Stimulated activated naive B cell treated with anti-CD40 and anti-IgM and Interleukin-4, amounts not matched to agents 10 μg/mL and 1 μg/mL and 100 μg/mL, for 72 hours (primary cell): ENCODE results near the gene LTBP1.
"Not testable (repeated sequence)": the region's sequence is repeated elsewhere in the genome, so short reads cannot be mapped to it uniquely, and the experiment has no call there.

ENCODE experiments used
- ATAC-seq, 2 donors: fragments of 150-1000 bp; cut with Tn5 transposase; replicated peaks; 2 replicates each; pipeline ENCODE4 v1.10.0; 2021; ENCODE audit warnings: moderate library complexity in 1 of 2
- DNase-seq: peaks from one replicate; pipeline ENCODE4 v3.0.0; 2021
- H3K27ac Mint-ChIP-seq: one replicate; pipeline ENCODE4 v1.8.0; 2022; ENCODE audit warnings: mild to moderate bottlenecking, mixed read lengths
- H3K27me3 Mint-ChIP-seq, 2 donors: one replicate each; pipeline ENCODE4 v1.8.0; 2022; ENCODE audit warnings: mixed read lengths in 2 of 2
- H3K36me3 Mint-ChIP-seq, 2 donors: one replicate each; pipeline ENCODE4 v1.8.0; 2022; ENCODE audit warnings: mixed read lengths in 2 of 2, mild to moderate bottlenecking in 1 of 2
- H3K4me1 Mint-ChIP-seq, 2 donors: one replicate each; pipeline ENCODE4 v1.8.0; 2022; ENCODE audit warnings: mixed read lengths in 2 of 2, mild to moderate bottlenecking in 1 of 2
- H3K4me3 Mint-ChIP-seq, 2 donors: one replicate each; pipeline ENCODE4 v1.8.0; 2022; ENCODE audit warnings: mild to moderate bottlenecking in 2 of 2, mixed read lengths in 2 of 2, moderate library complexity in 1 of 2
- H3K9me3 Mint-ChIP-seq, 2 donors: one replicate each; pipeline ENCODE4 v1.8.0; 2022; ENCODE audit warnings: mixed read lengths in 2 of 2, mild to moderate bottlenecking in 1 of 2

LTBP1 gene

DNA sequence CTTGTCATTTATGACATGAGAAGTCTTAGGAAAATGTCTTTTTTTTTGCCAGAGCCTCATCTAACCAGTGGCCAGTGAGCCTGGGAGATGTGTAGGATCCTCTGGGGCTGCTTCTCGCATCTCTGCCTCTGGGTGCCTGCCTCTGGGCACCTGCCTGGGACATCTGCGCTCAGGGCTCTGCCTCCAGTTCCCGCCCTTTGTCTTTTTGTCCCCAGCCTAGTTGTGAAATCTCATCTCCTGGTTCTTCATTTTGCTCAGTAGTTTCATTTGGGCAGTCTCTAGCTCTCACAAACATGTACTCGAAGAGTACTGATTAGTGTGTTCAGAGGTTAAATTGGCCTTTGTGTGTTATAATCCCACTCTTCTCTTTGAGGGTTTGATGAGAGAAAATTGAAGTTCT, 92.0 kb downstream of the LTBP1 start:
- H3K27ac Mint-ChIP-seq = no peak overlapping the region
- no peaks in the 10 kb centered on the region for H3K4me1 Mint-ChIP-seq
- no peak overlapping the region for H3K4me3 Mint-ChIP-seq
- no peak for ATAC-seq
- H3K36me3 Mint-ChIP-seq = no peaks in the 10 kb centered on the region
- DNase-seq = no peak
- peaks cover 0 to 4% of the 10 kb centered on the region in 2 donors for H3K9me3 Mint-ChIP-seq
- H3K27me3 Mint-ChIP-seq = peaks cover 0 to 11% of the 10 kb centered on the region in 2 donors

DNA sequence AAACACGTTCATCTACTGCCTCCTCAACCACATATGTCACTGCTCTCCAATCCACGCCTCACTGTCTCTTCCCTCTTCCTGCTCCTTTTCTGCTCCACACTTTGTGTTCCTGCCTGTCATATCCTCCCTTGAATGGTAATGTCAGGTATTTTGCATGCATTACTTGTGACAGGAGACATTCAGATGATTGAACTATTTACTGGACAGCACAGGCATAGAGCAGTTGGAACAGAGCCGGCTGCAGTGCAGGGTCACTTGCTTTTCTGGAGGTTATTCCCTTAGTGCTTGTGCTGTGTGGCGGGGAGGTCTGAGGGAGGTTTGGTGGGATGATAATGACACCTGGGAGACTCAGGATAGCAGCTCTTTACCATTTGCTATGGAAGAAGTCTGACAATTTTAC, 93.8 kb downstream of the LTBP1 start:
- Mint-ChIP-seq H3K9me3 (peaks cover 0 to 4% of the 10 kb centered on the region in 2 donors), H3K27ac (no peak overlapping the region), H3K27me3 (peaks cover 0 to 11% of the 10 kb centered on the region in 2 donors), H3K4me3 (no peak overlapping the region), H3K36me3 (no peaks in the 10 kb centered on the region), H3K4me1 (no peaks in the 10 kb centered on the region)
- DNase-seq (no peak), ATAC-seq (no peak)

DNA sequence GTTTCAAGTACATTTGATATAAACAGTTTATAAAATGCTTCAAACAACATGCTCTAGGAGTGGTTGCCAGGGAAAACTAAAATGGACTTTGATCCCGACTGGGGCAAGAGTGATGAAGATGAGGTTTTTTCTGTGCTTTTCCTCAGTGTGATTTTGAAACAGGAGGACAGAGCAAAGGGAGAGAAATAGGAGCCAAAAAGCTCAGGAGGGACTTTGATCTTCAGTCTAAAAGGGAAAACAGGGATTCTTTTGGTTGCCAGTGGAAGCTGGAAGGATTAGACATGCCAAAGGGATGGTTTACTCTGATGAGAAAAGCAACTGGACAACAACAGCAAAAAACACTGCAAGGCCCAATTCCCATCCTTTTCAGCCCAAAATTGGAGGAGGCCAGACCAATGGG, 95.5 kb downstream of the LTBP1 start:
- no peak for ATAC-seq
- no peaks in the 10 kb centered on the region for H3K4me1 Mint-ChIP-seq
- H3K27me3 Mint-ChIP-seq = peaks cover 2 to 11% of the 10 kb centered on the region in 2 donors
- no peaks in the 10 kb centered on the region for H3K36me3 Mint-ChIP-seq
- H3K9me3 Mint-ChIP-seq = peaks cover 0 to 4% of the 10 kb centered on the region in 2 donors
- H3K4me3 Mint-ChIP-seq = no peak overlapping the region
- DNase-seq = no peak
- no peak overlapping the region for H3K27ac Mint-ChIP-seq

DNA sequence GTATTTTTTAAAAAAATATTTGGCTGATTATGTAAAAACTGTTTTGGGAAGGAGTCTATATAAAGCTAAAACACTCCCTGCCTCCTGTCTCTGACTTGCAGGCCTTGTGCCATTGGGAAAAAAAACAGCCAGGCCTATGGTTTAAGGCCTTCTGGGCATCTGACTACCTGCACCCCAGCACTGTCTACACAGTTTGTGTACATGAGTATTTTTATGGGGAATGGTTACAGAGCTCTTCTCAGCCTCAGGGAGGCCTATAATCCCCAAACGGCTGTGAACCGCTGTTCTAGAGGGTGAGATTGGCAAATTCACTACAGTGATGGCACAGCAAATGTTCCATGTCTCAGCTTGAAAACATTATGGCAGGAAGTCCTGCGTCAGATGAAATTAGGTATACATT, 96.1 kb downstream of the LTBP1 start:
- no peak overlapping the region for H3K4me3 Mint-ChIP-seq
- H3K27ac Mint-ChIP-seq = no peak overlapping the region
- no peaks in the 10 kb centered on the region for H3K36me3 Mint-ChIP-seq
- DNase-seq (no peak), ATAC-seq (no peak)
- peaks cover 5 to 11% of the 10 kb centered on the region in 2 donors for H3K27me3 Mint-ChIP-seq
- no peaks in the 10 kb centered on the region for H3K4me1 Mint-ChIP-seq
- peaks cover 0 to 4% of the 10 kb centered on the region in 2 donors for H3K9me3 Mint-ChIP-seq

DNA sequence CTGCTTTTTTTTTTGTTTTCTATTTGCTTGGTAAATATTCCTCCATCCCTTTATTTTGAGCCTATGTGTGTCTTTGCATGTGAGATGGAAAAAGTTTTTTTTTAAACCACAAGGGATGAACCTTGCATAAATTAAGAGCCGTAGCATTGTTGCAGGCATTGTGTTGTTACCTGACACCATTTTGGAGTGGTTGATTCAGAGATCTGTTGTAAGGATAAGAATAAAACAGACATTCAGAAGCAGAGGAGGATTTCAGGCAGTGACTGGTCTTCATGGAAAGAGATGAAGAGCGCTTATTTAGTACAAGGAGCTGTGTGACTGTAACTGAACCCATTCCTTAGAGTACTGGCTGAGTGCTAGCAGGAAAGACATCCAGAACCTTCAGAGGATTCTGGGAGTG, 101.2 kb downstream of the LTBP1 start:
- Mint-ChIP-seq H3K4me3 (no peak overlapping the region), H3K9me3 (no peaks in the 10 kb centered on the region), H3K27ac (no peak overlapping the region), H3K27me3 (peaks cover 0 to 9% of the 10 kb centered on the region in 2 donors), H3K4me1 (no peaks in the 10 kb centered on the region), H3K36me3 (no peaks in the 10 kb centered on the region)
- no peak for ATAC-seq
- no peak for DNase-seq

DNA sequence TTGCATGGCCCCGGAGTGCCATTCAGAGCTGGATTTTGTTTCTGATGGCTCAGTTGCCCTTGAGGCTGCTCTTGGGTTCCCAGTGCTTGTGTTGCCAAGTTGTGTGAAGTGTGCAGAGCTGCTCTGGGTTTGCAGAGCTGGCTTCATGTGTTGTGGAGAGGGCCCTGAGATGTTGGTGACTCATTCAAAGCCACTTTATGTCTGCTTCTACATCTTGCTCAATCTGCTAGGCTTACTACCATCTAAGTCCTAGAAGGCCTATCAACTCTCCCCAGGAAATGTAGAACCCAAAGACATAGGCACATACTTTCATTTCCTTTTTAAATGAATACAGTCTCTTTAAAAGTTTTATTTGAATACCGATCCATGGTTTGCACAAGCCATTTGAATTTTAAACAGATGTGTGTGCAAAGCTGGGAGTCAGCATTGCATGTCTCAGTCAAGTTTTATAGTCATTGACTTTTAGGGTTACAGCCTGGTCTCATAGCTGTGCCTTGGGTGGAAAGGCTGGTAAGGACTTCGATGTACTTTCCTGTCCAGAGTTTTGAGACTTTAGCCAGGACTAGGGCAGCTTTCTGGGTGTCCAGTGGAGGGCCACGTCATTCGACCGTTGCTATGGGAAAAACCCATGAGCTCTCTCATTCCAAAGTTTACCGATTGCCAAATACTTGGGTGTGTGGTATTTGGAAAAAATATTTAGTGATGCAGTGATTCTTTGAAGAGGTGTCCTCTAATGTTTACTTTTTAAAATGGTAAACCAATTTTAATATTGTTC, 105.0 kb downstream of the LTBP1 start:
- H3K4me1 Mint-ChIP-seq = no peaks in the 10 kb centered on the region
- H3K4me3 Mint-ChIP-seq = no peak overlapping the region
- no peak overlapping the region for H3K27ac Mint-ChIP-seq
- no peaks in the 10 kb centered on the region for H3K36me3 Mint-ChIP-seq
- H3K27me3 Mint-ChIP-seq = peaks cover 0 to 14% of the 10 kb centered on the region in 2 donors
- DNase-seq = no peak
- no peak for ATAC-seq
- H3K9me3 Mint-ChIP-seq = no peaks in the 10 kb centered on the region

DNA sequence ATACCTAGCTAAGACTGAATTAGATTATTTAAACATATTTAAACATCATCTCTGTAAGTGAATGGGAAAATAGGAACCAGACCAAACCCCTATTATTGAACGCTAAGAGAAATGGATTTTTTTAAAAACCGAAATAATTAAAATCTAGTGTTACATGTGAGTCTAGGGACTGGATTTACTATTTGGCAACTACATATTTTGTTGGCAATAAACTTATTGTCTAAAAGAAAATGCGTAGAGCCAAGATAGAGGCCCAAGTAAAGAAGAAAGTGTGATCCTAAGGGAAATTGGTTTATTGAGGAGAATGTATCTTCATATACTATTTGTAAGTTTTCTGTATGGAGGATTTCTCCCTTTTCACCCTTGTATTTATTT, 105.6 kb downstream of the LTBP1 start:
- Mint-ChIP-seq H3K4me3 (no peak overlapping the region), H3K4me1 (no peaks in the 10 kb centered on the region)
- no peak for ATAC-seq

DNA sequence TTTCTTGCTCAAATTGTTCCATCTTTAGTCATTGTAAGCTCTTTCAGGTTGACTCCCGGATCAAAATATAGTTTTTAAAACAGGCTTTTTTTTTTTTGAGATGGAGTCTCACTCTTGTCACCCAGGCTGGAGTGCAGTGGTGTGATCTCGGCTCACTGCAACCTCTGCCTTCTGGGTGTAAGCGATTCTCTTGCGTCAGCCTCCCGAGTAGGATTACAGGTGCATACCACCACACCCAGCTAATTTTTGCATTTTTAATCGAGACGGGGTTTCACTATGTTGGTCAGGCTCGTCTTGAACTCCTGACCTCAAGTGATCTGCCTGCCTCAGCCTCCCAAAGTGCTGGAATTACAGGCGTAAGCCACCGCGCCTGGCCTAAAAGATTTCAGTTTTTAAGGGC, 106.0 kb downstream of the LTBP1 start:
- H3K36me3 Mint-ChIP-seq, H3K4me1 Mint-ChIP-seq, ATAC-seq: not testable (repeated sequence)

More for the DNA sequence above, 105.6 kb downstream of the LTBP1 start:
- Mint-ChIP-seq H3K27ac (no peak overlapping the region), H3K36me3 (no peaks in the 10 kb centered on the region), H3K9me3 (no peaks in the 10 kb centered on the region), H3K27me3 (peaks cover 0 to 12% of the 10 kb centered on the region in 2 donors)
- no peak for DNase-seq

DNA sequence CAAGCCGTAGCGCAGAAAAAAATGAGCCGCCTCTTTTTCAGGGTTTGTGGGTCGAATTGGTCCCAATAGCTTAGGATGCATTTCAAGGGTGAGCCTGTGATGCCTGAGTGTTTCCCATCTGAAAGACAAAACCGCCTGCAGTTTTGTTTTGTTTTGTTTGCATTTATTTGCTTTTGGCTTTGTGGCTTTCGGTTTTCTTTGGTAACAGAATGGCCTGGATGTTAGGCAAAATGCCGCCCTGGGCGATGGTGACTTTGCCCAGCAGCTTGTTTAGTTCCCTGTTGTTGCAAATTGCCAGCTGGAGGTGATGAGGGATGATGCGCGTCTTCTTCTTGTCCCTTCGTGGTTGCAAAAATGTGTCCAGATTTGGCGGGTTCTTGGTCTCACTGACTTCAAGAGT, 109.4 kb downstream of the LTBP1 start:
- Mint-ChIP-seq H3K4me3 (no peak overlapping the region), H3K4me1 (no peaks in the 10 kb centered on the region), H3K36me3 (no peaks in the 10 kb centered on the region), H3K27ac (no peak overlapping the region), H3K9me3 (no peaks in the 10 kb centered on the region), H3K27me3 (peaks cover 0 to 6% of the 10 kb centered on the region in 2 donors)
- DNase-seq = no peak
- no peak for ATAC-seq

More for the DNA sequence above, 106.0 kb downstream of the LTBP1 start:
- not testable (repeated sequence) for H3K4me3 Mint-ChIP-seq, H3K27me3 Mint-ChIP-seq, DNase-seq, H3K9me3 Mint-ChIP-seq, H3K27ac Mint-ChIP-seq

DNA sequence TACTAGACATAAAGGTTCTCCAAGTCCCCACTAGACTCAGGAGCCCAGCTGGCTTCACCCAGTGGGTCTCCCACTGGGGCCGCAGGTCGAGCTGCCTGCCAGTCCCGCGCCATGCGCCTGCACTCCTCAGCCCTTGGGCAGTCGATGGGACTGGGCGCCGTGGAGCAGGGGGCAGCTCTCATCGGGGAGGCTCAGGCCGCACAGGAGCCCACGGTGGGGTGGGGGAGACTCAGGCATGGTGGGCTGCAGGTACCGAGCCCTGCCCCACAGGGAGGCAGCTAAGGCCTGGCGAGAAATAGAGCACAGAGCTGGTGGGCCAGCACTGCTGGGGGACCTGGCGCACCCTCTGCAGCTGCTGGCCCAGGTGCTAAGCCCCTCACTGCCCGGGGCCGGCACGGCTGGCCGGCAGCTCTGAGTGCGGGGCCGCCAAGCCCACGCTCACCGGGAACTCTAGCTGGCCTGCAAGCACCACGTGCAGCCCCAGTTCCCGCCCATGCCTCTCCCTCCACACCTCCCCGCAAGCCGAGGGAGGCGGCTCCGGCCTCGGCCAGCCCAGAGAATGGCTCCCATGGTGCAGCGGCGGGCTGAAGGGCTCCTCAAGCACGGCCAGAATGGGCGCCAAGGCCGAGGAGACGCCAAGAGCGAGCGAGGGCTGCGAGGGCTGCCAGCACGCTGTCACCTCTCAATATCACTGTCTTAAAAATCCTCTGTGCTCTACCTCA, 110.7 kb downstream of the LTBP1 start:
- H3K4me1 Mint-ChIP-seq, ATAC-seq, H3K36me3 Mint-ChIP-seq, H3K27me3 Mint-ChIP-seq, DNase-seq, H3K9me3 Mint-ChIP-seq, H3K4me3 Mint-ChIP-seq, H3K27ac Mint-ChIP-seq: not testable (repeated sequence)

DNA sequence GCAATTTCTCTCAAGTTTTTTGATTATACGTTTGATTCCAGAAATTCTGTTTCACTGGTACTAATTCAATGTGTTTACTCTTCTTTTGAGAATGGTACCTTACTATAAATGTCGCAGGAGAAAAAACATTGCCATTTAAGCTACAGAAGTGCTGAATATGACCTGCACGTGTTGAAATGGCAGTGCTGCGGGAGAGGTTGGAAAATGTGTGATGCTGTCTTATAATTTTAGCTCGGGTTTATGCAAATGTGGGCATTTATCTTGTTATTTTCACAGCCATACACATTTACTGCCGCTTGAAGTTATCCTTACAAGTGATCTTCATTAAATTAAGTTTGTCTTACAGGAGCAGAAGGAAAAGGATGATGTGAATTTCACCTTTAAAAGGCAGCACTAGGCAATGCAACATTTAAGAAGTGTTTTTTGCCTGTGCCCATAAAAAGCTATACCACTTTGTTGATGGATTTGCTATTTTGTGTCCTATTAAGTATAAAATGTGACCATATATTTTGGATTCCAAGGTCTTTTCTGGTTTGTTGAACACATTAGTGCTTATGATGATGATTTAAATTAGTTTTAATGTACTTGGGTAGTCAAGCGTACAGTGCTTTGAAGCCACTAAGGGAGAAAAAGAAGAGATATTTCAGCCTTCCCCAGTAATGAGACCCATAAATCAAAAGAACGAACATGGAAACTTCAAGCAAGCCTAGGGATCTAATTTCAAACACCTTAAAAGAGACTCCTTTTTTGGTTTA, 112.1 kb downstream of the LTBP1 start:
- H3K4me3 Mint-ChIP-seq = no peak overlapping the region
- H3K27me3 Mint-ChIP-seq = peaks cover 5 to 10% of the 10 kb centered on the region in 2 donors
- no peak overlapping the region for H3K27ac Mint-ChIP-seq
- no peaks in the 10 kb centered on the region for H3K36me3 Mint-ChIP-seq
- no peaks in the 10 kb centered on the region for H3K9me3 Mint-ChIP-seq
- no peak for ATAC-seq
- no peak for DNase-seq
- no peaks in the 10 kb centered on the region for H3K4me1 Mint-ChIP-seq

DNA sequence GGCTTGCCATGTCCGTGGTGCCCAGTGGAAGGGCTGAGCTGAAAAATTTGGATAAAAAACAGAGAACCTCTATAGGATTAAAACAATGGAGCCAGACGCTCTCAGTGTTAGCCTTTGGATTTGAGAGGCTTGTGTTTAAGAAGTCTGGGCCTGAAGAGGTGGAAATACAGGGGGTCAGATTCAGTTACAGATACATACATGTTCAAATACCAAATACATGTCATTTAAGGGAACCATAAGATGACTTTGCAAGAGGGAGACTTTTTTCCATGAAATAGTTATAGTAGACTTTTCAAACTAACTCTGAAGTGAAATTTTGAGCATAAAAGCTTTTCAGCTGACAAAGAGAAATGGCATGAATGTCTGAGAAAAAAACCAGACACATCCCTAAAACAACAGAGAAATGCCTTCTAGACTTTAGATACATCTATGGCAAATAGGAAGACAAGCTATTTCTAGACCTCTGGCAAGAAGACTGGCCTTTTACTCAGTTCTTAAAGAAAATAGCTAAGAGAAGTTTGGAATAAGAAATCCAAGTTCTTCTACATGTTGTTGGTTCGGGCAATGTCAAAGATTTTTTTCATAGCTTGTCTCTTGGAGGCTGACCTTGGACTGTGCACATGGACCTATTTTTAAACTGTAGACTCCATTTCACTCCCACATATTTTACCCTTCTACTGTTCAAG, 112.9 kb downstream of the LTBP1 start:
- Mint-ChIP-seq H3K27me3 (peaks cover 5 to 10% of the 10 kb centered on the region in 2 donors), H3K9me3 (no peaks in the 10 kb centered on the region), H3K27ac (no peak overlapping the region), H3K4me3 (no peak overlapping the region), H3K36me3 (no peaks in the 10 kb centered on the region), H3K4me1 (no peaks in the 10 kb centered on the region)
- DNase-seq = no peak
- ATAC-seq = no peak

DNA sequence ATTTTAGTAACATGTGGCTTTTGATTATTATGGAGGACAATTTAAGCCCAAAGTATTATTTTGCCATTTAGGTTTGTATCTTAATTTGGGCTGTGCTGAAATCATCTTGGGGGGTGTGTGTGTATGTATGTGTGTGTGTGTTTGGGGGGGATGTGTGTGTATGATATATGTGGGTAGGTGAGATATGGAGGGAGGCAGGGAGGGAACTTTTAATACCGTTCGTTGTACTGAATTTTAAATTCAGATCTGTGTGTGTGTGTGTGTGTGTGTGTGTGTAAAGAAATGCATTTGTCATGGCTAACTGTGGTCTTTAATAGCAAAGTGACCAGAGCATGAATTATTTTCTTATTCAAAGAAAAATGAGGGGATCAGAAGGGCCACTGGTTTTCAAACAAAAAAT, 113.7 kb downstream of the LTBP1 start:
- DNase-seq (no peak), ATAC-seq (no peak)
- Mint-ChIP-seq H3K27ac (no peak overlapping the region), H3K9me3 (no peaks in the 10 kb centered on the region), H3K36me3 (no peaks in the 10 kb centered on the region), H3K4me3 (no peak overlapping the region), H3K27me3 (peaks cover 5 to 10% of the 10 kb centered on the region in 2 donors), H3K4me1 (no peaks in the 10 kb centered on the region)

DNA sequence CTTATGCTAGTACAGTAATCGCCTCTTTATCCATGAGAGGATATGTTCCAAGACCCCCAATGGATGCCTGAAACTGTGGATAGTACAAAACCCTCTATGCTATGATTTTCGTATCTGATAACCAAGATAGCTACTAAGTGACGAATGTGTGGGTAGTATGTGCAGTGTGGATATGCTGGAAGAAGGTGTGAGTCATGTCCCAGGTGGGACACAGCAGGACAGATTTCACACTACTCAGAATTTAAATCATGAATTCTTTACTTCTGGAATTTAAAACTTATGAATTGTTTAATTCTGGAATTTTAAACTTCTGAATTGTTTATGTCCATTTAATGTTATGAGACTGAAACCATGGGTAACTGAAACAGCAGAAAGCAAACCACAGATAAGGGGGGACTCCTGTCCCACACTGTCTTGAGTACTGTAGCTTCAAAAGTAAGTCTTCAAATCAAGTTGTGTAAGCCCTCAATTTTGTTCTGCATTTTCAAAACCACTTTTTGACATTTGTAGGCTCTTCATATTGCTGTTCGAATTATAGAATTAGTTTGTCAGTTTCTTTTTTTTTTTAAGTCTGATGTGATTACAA, 116.0 kb downstream of the LTBP1 start:
- H3K27me3 Mint-ChIP-seq = peaks cover 4 to 5% of the 10 kb centered on the region in 2 donors
- no peak for DNase-seq
- H3K4me1 Mint-ChIP-seq = no peaks in the 10 kb centered on the region

More for the DNA sequence above, 116.0 kb downstream of the LTBP1 start:
- Mint-ChIP-seq H3K27ac (no peak overlapping the region), H3K9me3 (no peaks in the 10 kb centered on the region), H3K36me3 (no peaks in the 10 kb centered on the region), H3K4me3 (no peak overlapping the region)
- no peak for ATAC-seq
